ENCODE data around the gene ATP5PO. TPM values are rescaled to one million over a fixed set of nuclear protein-coding genes. Genes with fewer than 3 reads are reported as not detected.

The ATP5PO gene
- total RNA-seq, 1 donor from 2014 or later: 309 TPM

- no peaks in the 10 kb centered on the region for H4K20me1 ChIP-seq (ENCODE audit: low read depth)
- no peaks in the 10 kb centered on the region for H3K79me2 ChIP-seq (ENCODE audit: low read depth)
- no peak overlapping the region for H3K27ac ChIP-seq
- no peak overlapping the region for H2AFZ ChIP-seq (replicated peaks)
- Mint-ChIP-seq H3K9me3 (no peaks in the 10 kb centered on the region), H3K4me3 (no peak overlapping the region), H3K4me1 (peaks cover 19% of the 10 kb centered on the region), H3K27ac (peak overlapping the region; percentile 52), H3K36me3 (peaks cover 2% of the 10 kb centered on the region), H3K27me3 (ENCODE audit: insufficient read depth, low read depth) (peaks cover 12% of the 10 kb centered on the region)
- H3K27me3 ChIP-seq: no peaks in the 10 kb centered on the region
- no peak overlapping the region for H3K4me3 ChIP-seq
- no peak for DNase-seq (ENCODE audit: low spot score)
- H3K9ac ChIP-seq: no peak overlapping the region
- no peak overlapping the region for H3K4me2 ChIP-seq
- H3F3A ChIP-seq (ENCODE audit: low read depth): peaks cover 3% of the 10 kb centered on the region
- no peak for TF ChIP-seq EZH2phosphoT487 (IDR thresholded peaks at IDR 0.05)
- TF ChIP-seq CTCF (IDR thresholded peaks at IDR 0.05): no peak
- no peak for TF ChIP-seq EZH2 (IDR thresholded peaks at IDR 0.05)
- no peaks in the 10 kb centered on the region for H3K36me3 ChIP-seq
- H3K9me3 ChIP-seq (ENCODE audit: low read depth): no peaks in the 10 kb centered on the region
- peaks cover 8% of the 10 kb centered on the region for H3K4me1 ChIP-seq
Measured at GRCh38 chr21:33884376-33885171, 31.0 kb downstream of the ATP5PO start.

GRCh38 chr21:33883118-33883517 is 32.5 kb downstream of the ATP5PO start:
- Mint-ChIP-seq H3K9me3 (no peaks in the 10 kb centered on the region), H3K4me3 (no peak overlapping the region), H3K27me3 (ENCODE audit: insufficient read depth, low read depth) (peaks cover 12% of the 10 kb centered on the region), H3K4me1 (peaks cover 19% of the 10 kb centered on the region), H3K27ac (no peak overlapping the region), H3K36me3 (peaks cover 2% of the 10 kb centered on the region)
- TF ChIP-seq EZH2phosphoT487 (IDR thresholded peaks at IDR 0.05) (no peak), EZH2 (IDR thresholded peaks at IDR 0.05) (no peak), CTCF (IDR thresholded peaks at IDR 0.05) (no peak)
- Histone ChIP-seq H3K4me1 (peaks cover 6% of the 10 kb centered on the region), H3K9ac (no peak overlapping the region), H3F3A (ENCODE audit: low read depth) (peaks cover 3% of the 10 kb centered on the region), H3K4me3 (no peak overlapping the region), H2AFZ (replicated peaks) (no peak overlapping the region), H3K27me3 (no peaks in the 10 kb centered on the region), H3K9me3 (ENCODE audit: low read depth) (no peaks in the 10 kb centered on the region), H3K79me2 (ENCODE audit: low read depth) (no peaks in the 10 kb centered on the region), H4K20me1 (ENCODE audit: low read depth) (no peaks in the 10 kb centered on the region), H3K36me3 (no peaks in the 10 kb centered on the region), H3K4me2 (no peak overlapping the region), H3K27ac (no peak overlapping the region)
- DNase-seq (ENCODE audit: low spot score): no peak

GRCh38 chr21:33881689-33882440 is 33.7 kb downstream of the ATP5PO start:
- Histone ChIP-seq H3K4me2 (no peak overlapping the region), H3K79me2 (ENCODE audit: low read depth) (no peaks in the 10 kb centered on the region)

More at GRCh38 chr21:33881689-33882440, 33.7 kb downstream of the ATP5PO start:
- H3K36me3 ChIP-seq: no peaks in the 10 kb centered on the region
- no peak overlapping the region for H3K9ac ChIP-seq
- no peak for DNase-seq (ENCODE audit: low spot score)
- H3K4me1 ChIP-seq: peaks cover 4% of the 10 kb centered on the region
- H3K27me3 ChIP-seq: no peaks in the 10 kb centered on the region
- no peaks in the 10 kb centered on the region for H3K9me3 ChIP-seq (ENCODE audit: low read depth)
- peaks cover 3% of the 10 kb centered on the region for H3F3A ChIP-seq (ENCODE audit: low read depth)
- H3K27ac Mint-ChIP-seq: no peak overlapping the region
- TF ChIP-seq EZH2phosphoT487 (IDR thresholded peaks at IDR 0.05): no peak
- TF ChIP-seq CTCF (IDR thresholded peaks at IDR 0.05): no peak
- TF ChIP-seq EZH2 (IDR thresholded peaks at IDR 0.05): no peak
- H2AFZ ChIP-seq (replicated peaks): no peak overlapping the region
- H3K9me3 Mint-ChIP-seq: no peaks in the 10 kb centered on the region
- no peaks in the 10 kb centered on the region for H4K20me1 ChIP-seq (ENCODE audit: low read depth)
- H3K36me3 Mint-ChIP-seq: peaks cover 2% of the 10 kb centered on the region
- no peak overlapping the region for H3K27ac ChIP-seq
- H3K27me3 Mint-ChIP-seq (ENCODE audit: insufficient read depth, low read depth): peaks cover 14% of the 10 kb centered on the region
- H3K4me1 Mint-ChIP-seq: peaks cover 19% of the 10 kb centered on the region
- H3K4me3 ChIP-seq: no peak overlapping the region
- H3K4me3 Mint-ChIP-seq: no peak overlapping the region

All from neural progenitor cell (in vitro differentiated cells).